B cell (primary cell): Measurements from ENCODE around the gene DOCK6.

ENCODE experiments used
- EZH2 ChIP-seq: IDR thresholded peaks from 2 replicates; pipeline ENCODE4 v1.6.1; 2012; ENCODE audit warnings: borderline replicate concordance, low read depth, mild to moderate bottlenecking, moderate library complexity, low read length; ENCODE audit not compliant: insufficient read depth, poor library complexity, severe bottlenecking
- TF ChIP-seq, protein P1 (sequence below): fragments of 200-600 bp; IDR thresholded peaks from one replicate; pipeline ENCODE4 v1.8.0; 2022; ENCODE audit warnings: antibody characterized with exemption, mild to moderate bottlenecking

DNA sequence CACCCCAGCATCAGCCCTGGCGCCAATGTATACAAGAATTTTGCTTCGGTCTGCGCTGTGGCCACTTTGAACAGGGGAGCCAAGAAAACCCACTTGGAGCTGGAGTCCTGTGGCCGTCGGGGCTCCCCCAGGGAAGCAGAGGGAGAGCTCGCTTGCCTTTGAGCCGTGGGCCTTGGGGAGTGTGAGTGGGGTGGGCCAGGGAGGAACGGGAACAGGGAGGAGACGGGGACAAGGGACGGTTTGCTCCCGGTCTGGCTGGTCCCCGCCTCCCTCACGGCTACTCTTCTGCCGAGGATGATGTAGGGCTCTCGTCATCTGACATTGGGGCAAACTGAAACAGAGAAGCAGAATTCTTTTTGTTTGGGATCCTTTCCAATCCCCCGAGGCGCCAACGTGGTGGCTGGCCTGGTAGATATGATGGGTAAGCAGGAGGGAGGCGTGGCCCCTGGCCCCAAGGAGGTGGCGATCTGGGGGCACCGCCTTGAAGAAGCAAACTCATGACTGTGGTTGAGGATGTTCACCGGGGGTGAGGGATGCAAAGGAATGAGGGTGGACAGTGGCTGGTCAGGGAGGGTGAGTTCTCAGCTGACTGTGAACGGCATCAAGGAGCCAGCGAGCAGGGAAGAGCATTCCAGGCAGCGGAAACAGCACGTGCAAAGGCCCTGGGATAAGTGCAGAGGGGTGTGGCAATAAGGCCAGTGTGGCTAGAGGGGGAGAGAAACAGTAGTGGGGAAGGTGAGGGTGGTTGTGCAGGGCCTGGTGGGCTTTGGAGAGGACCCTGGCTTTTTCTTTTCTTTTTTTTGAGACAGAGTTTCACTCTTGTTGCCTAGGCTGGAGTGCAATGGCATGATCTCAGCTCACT lies 95.8 kb downstream of the DOCK6 start:
- TF ChIP-seq, protein P1, sequence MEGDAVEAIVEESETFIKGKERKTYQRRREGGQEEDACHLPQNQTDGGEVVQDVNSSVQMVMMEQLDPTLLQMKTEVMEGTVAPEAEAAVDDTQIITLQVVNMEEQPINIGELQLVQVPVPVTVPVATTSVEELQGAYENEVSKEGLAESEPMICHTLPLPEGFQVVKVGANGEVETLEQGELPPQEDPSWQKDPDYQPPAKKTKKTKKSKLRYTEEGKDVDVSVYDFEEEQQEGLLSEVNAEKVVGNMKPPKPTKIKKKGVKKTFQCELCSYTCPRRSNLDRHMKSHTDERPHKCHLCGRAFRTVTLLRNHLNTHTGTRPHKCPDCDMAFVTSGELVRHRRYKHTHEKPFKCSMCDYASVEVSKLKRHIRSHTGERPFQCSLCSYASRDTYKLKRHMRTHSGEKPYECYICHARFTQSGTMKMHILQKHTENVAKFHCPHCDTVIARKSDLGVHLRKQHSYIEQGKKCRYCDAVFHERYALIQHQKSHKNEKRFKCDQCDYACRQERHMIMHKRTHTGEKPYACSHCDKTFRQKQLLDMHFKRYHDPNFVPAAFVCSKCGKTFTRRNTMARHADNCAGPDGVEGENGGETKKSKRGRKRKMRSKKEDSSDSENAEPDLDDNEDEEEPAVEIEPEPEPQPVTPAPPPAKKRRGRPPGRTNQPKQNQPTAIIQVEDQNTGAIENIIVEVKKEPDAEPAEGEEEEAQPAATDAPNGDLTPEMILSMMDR, result no peak
- no peak for TF ChIP-seq EZH2
